ENCODE results near the gene FAAH.

The FAAH gene

DNA sequence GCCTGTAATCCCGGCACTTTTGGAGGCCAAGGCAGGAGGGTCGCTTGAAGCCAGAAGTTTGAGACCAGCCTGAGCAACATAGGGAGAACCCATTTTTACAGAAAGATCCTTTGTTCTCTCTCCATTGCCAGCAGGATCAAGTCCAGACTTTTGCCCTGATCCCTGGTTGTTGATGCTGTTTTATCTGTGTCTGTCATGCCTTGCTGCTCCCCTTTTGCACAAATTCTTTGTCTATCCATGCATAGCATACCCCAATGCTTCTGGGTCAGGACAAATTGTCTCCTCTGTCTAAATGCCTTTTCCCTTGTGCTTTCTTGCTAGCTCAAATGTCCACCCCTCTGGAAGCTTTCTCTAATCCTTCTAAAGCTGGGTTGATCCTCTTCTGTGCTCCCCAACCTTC, 25.3 kb upstream of the FAAH start:
- ATAC-seq (ENCODE audit: low read depth): no peak

GRCh38 chr1:46369542-46370213, 24.4 kb upstream of the FAAH start:
- Histone ChIP-seq H3K27ac (ENCODE audit: poor library complexity, severe bottlenecking) (no peak overlapping the region), H3K4me1 (ENCODE audit: insufficient read depth, poor library complexity, severe bottlenecking) (no peaks in the 10 kb centered on the region), H3K9me3 (ENCODE audit: severe bottlenecking) (no peaks in the 10 kb centered on the region), H3K36me3 (ENCODE audit: low read depth) (peaks cover 11% of the 10 kb centered on the region), H3K27me3 (ENCODE audit: insufficient read depth, poor library complexity, severe bottlenecking) (no peaks in the 10 kb centered on the region), H3K4me3 (ENCODE audit: severe bottlenecking) (no peak overlapping the region)
- DNase-seq (ENCODE audit: low spot score) (no peak), ATAC-seq (ENCODE audit: low read depth) (peak; percentile 10; the same call in 1 of the 3 replicates)
- TF ChIP-seq CTCF (IDR thresholded peaks at IDR 0.05; ENCODE audit: poor library complexity, severe bottlenecking): no peak

More for the DNA sequence above, 25.3 kb upstream of the FAAH start:
- Histone ChIP-seq H3K27ac (ENCODE audit: poor library complexity, severe bottlenecking) (no peak overlapping the region), H3K9me3 (ENCODE audit: severe bottlenecking) (no peaks in the 10 kb centered on the region), H3K27me3 (ENCODE audit: insufficient read depth, poor library complexity, severe bottlenecking) (no peaks in the 10 kb centered on the region), H3K4me1 (ENCODE audit: insufficient read depth, poor library complexity, severe bottlenecking) (no peaks in the 10 kb centered on the region), H3K36me3 (ENCODE audit: low read depth) (peaks cover 13% of the 10 kb centered on the region), H3K4me3 (ENCODE audit: severe bottlenecking) (no peak overlapping the region)
- no peak for DNase-seq (ENCODE audit: low spot score)
- no peak for TF ChIP-seq CTCF (IDR thresholded peaks at IDR 0.05; ENCODE audit: poor library complexity, severe bottlenecking)

- ATAC-seq (ENCODE audit: low read depth) (peak; percentile 49), DNase-seq (ENCODE audit: low spot score) (no peak)
- H3K36me3 ChIP-seq (ENCODE audit: low read depth): peaks cover 7% of the 10 kb centered on the region
- no peak overlapping the region for H3K27ac ChIP-seq (ENCODE audit: poor library complexity, severe bottlenecking)
- no peaks in the 10 kb centered on the region for H3K9me3 ChIP-seq (ENCODE audit: severe bottlenecking)
- H3K4me1 ChIP-seq (ENCODE audit: insufficient read depth, poor library complexity, severe bottlenecking): no peaks in the 10 kb centered on the region
- H3K27me3 ChIP-seq (ENCODE audit: insufficient read depth, poor library complexity, severe bottlenecking): no peaks in the 10 kb centered on the region
- H3K4me3 ChIP-seq (ENCODE audit: severe bottlenecking): no peak overlapping the region
- TF ChIP-seq CTCF (IDR thresholded peaks at IDR 0.05; ENCODE audit: poor library complexity, severe bottlenecking): no peak
Measured at GRCh38 chr1:46370214-46370633, 23.9 kb upstream of the FAAH start.

- no peak for DNase-seq (ENCODE audit: low spot score)
- TF ChIP-seq CTCF (IDR thresholded peaks at IDR 0.05; ENCODE audit: poor library complexity, severe bottlenecking): no peak
Measured at GRCh38 chr1:46372431-46372830, 21.7 kb upstream of the FAAH start.

DNA sequence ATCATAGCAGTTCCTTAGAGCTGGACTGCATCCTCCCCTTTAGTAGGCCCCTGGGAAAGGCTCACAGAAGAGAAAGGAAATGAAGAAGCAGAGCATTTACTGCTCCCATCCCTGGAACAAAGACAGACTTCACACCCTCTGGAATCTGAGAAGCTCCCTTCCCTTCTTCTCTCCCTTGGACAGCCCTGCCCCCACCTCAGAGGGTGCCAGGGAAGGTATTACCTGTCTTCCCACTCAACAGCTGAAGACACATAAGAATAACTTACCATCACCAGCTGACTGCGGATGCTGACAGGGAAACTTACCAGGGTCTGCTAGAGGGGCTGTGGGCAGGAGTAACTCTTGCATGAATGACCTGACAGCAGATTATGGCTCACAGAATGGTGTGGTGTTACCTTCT, 14.1 kb upstream of the FAAH start:
- no peak for TF ChIP-seq CTCF (IDR thresholded peaks at IDR 0.05; ENCODE audit: poor library complexity, severe bottlenecking)
- H3K4me3 ChIP-seq (ENCODE audit: severe bottlenecking): no peak overlapping the region
- H3K36me3 ChIP-seq (ENCODE audit: low read depth): no peaks in the 10 kb centered on the region
- H3K27ac ChIP-seq (ENCODE audit: poor library complexity, severe bottlenecking): no peak overlapping the region
- no peak for DNase-seq (ENCODE audit: low spot score)
- no peaks in the 10 kb centered on the region for H3K27me3 ChIP-seq (ENCODE audit: insufficient read depth, poor library complexity, severe bottlenecking)
- ATAC-seq (ENCODE audit: low read depth): no peak
- H3K4me1 ChIP-seq (ENCODE audit: insufficient read depth, poor library complexity, severe bottlenecking): no peaks in the 10 kb centered on the region
- no peaks in the 10 kb centered on the region for H3K9me3 ChIP-seq (ENCODE audit: severe bottlenecking)

More at GRCh38 chr1:46372431-46372830, 21.7 kb upstream of the FAAH start:
- Histone ChIP-seq H3K4me1 (ENCODE audit: insufficient read depth, poor library complexity, severe bottlenecking) (no peaks in the 10 kb centered on the region), H3K27ac (ENCODE audit: poor library complexity, severe bottlenecking) (no peak overlapping the region), H3K9me3 (ENCODE audit: severe bottlenecking) (no peaks in the 10 kb centered on the region), H3K4me3 (ENCODE audit: severe bottlenecking) (no peak overlapping the region), H3K27me3 (ENCODE audit: insufficient read depth, poor library complexity, severe bottlenecking) (no peaks in the 10 kb centered on the region), H3K36me3 (ENCODE audit: low read depth) (no peaks in the 10 kb centered on the region)
- ATAC-seq (ENCODE audit: low read depth): no peak
